ENCODE results near the gene TTN.

Gene TTN

DNA sequence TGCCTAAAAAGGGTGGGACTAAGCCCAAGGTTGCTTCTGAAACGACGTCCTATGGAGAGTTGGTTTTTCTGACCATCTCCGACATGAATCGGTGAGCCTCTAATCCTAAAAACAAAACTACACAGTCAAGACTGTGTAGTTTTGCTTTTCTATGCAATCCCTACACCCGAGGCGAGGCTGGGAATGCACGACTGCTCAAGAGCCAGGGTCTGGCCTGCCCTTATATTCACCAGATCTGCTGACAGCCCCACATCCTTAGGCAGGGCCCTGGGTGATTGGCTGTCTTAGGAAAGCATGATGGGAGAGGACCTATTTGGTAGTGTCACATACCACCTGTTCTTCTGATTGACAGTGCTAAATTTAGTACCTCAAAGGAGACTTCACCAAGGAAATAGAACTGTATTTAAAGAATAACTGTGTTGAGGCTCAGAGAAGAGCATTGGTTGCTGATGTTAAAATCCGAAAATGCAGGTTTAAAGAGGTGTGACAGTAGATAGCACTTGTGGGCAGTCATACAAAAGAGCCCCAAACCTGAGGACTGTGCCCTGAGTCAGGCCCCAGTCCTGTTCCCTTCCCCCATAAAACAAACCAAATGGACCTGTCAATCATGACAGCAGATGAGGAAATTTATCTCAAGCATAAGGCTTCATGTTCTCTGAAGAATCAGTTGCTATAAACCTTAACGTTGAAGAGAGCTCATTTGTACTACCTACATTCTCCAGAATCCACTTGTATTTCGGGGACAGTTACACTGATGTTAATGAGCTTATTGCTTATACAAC lies at the start of gene TTN:
Gene TTN (minus strand): TSS at position 197 of the 782 bp plus-strand sequence. CDS start 2,781 bp downstream, outside the sequence.
- no peaks in the 10 kb centered on the region for H3K4me1 ChIP-seq (ENCODE audit: control insufficient read depth in 1 of 2, insufficient read depth in 2 of 2, low read length in 2 of 2)
- H3K9me3 ChIP-seq (ENCODE audit: control insufficient read depth in 1 of 2, low read length in 2 of 2), result no peaks in the 10 kb centered on the region
- no peaks in the 10 kb centered on the region for H3K27me3 ChIP-seq (ENCODE audit: low read depth, low read length)
- no peak within 1 kb of the TSS for H3K27ac ChIP-seq (ENCODE audit: low read length)
- H3K36me3 ChIP-seq (ENCODE audit: control insufficient read depth in 1 of 2, insufficient read depth in 2 of 2, low read length in 2 of 2), result no peaks in the 10 kb centered on the region
- H3K4me3 ChIP-seq (ENCODE audit: low read depth in 1 of 2, low read length in 2 of 2), result no peak within 1 kb of the TSS

DNA sequence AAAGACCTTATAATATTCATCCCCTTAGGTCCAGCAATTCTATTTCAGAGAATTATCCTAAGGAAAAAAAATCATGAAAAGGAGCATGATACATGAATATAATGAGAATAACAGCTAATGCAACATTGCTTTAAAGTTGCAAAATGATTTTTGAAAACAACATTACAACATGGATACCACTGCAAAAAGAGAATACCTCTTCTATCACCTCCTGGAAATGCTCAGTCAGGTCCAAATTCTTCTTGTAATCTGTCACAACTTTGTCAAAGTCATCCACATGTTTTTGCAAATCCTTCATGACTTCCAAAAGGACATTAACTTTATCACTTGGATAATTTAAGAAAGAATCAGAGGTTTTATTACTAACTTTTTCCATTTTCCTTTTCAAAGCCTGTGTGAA lies 47.9 kb upstream of the TTN start:
- Histone ChIP-seq H3K4me1 (ENCODE audit: control insufficient read depth in 1 of 2, insufficient read depth in 2 of 2, low read length in 2 of 2) (peaks cover 0 to 10% of the 10 kb centered on the region in 2 donors), H3K9me3 (ENCODE audit: control insufficient read depth in 1 of 2, low read length in 2 of 2) (no peaks in the 10 kb centered on the region), H3K4me3 (ENCODE audit: low read depth in 1 of 2, low read length in 2 of 2) (no peak overlapping the region), H3K27me3 (ENCODE audit: low read depth, low read length) (no peaks in the 10 kb centered on the region), H3K36me3 (ENCODE audit: control insufficient read depth in 1 of 2, insufficient read depth in 2 of 2, low read length in 2 of 2) (no peaks in the 10 kb centered on the region), H3K27ac (ENCODE audit: low read length) (no peak overlapping the region)

DNA sequence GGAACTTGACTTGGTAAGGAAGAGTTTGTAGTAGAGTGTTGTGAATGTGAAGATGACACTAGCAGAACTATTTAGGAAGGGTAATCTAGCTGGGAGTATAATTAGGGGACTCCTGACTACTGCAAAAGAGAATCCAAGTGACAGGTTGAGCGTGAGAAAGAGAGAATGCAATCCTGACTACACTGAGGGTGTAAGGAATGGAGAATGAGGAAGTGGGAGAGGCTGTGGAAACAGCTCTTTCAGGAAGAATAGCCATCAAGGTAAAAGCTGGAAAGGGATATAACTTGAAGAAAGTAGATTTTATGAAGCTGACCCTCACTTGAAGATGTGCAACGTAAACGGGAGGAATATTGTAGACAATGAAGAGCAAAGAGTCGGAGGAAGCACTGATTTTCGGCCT lies 41.1 kb upstream of the TTN start:
- Histone ChIP-seq H3K9me3 (ENCODE audit: control insufficient read depth in 1 of 2, low read length in 2 of 2) (no peaks in the 10 kb centered on the region), H3K4me1 (ENCODE audit: control insufficient read depth in 1 of 2, insufficient read depth in 2 of 2, low read length in 2 of 2) (peaks cover 0 to 24% of the 10 kb centered on the region in 2 donors), H3K27ac (ENCODE audit: low read length) (no peak overlapping the region), H3K27me3 (ENCODE audit: low read depth, low read length) (no peaks in the 10 kb centered on the region), H3K4me3 (ENCODE audit: low read depth in 1 of 2, low read length in 2 of 2) (no peak overlapping the region), H3K36me3 (ENCODE audit: control insufficient read depth in 1 of 2, insufficient read depth in 2 of 2, low read length in 2 of 2) (no peaks in the 10 kb centered on the region)

DNA sequence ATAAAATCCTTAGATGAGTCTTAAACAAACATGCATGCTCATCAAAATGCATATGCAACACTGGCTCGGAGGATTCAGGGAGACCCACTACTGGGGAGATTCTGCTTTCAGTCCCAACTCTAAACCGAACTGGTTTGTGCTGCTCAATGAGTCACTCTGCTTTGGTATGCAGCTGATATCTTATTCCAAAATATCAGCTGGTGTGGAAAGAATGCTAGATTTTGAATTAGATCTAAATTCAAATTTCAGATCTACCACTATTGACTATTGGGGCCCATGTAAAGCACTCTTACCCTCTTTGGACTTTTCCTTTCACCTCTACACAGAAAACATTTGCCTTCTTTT lies 39.2 kb upstream of the TTN start:
- Histone ChIP-seq H3K4me1 (ENCODE audit: control insufficient read depth in 1 of 2, insufficient read depth in 2 of 2, low read length in 2 of 2) (peaks cover 0 to 24% of the 10 kb centered on the region in 2 donors), H3K9me3 (ENCODE audit: control insufficient read depth in 1 of 2, low read length in 2 of 2) (no peaks in the 10 kb centered on the region), H3K27ac (ENCODE audit: low read length) (no peak overlapping the region), H3K27me3 (ENCODE audit: low read depth, low read length) (no peaks in the 10 kb centered on the region), H3K36me3 (ENCODE audit: control insufficient read depth in 1 of 2, insufficient read depth in 2 of 2, low read length in 2 of 2) (no peaks in the 10 kb centered on the region), H3K4me3 (ENCODE audit: low read depth in 1 of 2, low read length in 2 of 2) (no peak overlapping the region)

DNA sequence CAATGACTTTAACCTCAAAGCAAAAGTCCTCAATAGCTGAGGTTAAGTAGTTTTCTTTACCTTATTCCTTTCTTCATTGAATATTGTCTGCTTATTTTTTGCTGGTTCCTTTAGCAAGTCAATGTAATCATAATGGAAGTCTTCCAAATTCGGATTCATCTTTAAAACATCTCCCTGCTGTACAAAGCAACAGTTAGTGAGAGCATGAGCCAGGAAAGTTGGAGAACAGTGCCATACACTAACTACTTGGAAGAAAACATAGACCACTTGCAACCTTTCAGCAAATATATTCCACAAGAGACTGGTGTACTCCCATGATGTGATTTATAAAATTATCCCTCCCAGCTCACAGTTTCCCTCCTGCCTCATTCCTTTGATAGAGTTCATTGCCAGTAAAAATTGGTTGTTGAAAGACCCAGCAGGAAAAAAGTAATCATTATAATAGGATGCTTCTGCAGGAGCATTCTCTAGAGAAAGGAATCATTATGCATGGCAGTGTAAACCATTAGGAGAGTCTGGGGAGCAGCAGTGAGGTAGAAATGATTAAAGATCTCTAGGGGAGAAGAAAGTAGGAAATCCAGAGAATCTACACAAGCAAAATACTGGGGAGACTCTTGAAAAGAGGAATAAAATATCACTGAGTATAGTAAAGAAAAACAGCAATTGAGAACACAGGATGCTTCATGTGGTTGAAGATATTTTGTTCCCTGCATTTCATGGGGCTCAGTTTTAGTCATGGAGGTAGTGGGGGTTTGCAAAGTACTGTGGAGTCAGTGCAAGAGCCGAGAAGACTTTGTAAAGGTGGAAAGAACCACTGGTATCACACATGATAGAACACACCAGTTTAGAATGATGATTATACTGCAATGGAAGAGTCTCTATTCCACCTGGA lies 38.6 kb upstream of the TTN start:
- H3K4me1 ChIP-seq (ENCODE audit: control insufficient read depth in 1 of 2, insufficient read depth in 2 of 2, low read length in 2 of 2), result peaks cover 0 to 24% of the 10 kb centered on the region in 2 donors
- H3K36me3 ChIP-seq (ENCODE audit: control insufficient read depth in 1 of 2, insufficient read depth in 2 of 2, low read length in 2 of 2), result no peaks in the 10 kb centered on the region
- H3K4me3 ChIP-seq (ENCODE audit: low read depth in 1 of 2, low read length in 2 of 2), result no peak overlapping the region
- H3K27me3 ChIP-seq (ENCODE audit: low read depth, low read length), result no peaks in the 10 kb centered on the region
- no peaks in the 10 kb centered on the region for H3K9me3 ChIP-seq (ENCODE audit: control insufficient read depth in 1 of 2, low read length in 2 of 2)
- H3K27ac ChIP-seq (ENCODE audit: low read length), result peak overlapping the region; percentile 47

DNA sequence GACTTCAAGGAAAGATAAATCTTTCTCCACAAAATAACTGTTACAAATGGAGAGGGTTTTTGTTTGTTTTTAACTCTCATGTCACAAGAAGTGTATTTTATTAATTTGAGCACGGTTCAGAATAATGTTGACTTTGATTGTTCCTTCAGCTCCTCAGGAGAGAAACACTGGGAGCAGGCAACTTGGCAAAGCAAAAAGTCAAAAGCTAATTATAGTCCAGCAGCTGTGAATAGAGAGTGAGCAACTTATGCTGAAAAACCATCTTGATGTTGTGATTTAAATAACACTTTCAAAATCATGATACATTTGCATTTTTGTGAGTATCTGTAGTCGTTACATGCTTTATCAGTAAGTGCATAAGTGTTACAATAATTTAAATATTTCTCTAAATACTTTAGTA lies 37.5 kb upstream of the TTN start:
- Histone ChIP-seq H3K36me3 (ENCODE audit: control insufficient read depth in 1 of 2, insufficient read depth in 2 of 2, low read length in 2 of 2) (no peaks in the 10 kb centered on the region), H3K27me3 (ENCODE audit: low read depth, low read length) (no peaks in the 10 kb centered on the region), H3K4me1 (ENCODE audit: control insufficient read depth in 1 of 2, insufficient read depth in 2 of 2, low read length in 2 of 2) (peaks cover 0 to 24% of the 10 kb centered on the region in 2 donors), H3K27ac (ENCODE audit: low read length) (no peak overlapping the region), H3K9me3 (ENCODE audit: control insufficient read depth in 1 of 2, low read length in 2 of 2) (no peaks in the 10 kb centered on the region), H3K4me3 (ENCODE audit: low read depth in 1 of 2, low read length in 2 of 2) (no peak overlapping the region)

DNA sequence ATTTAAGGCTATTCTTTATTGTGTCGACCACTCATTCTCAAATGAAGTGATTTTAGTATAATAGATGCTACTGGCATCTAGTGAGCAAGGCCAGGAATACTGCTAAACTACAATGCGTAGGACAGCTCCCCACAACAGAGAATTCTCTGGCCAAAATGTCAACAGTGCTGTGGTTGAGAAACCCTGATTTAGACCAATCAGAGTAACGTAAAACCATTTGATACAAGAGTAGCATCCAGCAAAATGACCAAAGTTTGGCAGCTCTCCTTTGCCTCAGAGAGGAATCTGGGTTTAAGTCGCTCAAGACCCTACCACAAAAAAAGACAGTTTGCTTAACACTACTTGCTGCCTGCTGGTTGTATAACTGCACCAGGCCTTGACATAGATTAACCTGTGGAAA lies 37.0 kb upstream of the TTN start:
- peaks cover 0 to 24% of the 10 kb centered on the region in 2 donors for H3K4me1 ChIP-seq (ENCODE audit: control insufficient read depth in 1 of 2, insufficient read depth in 2 of 2, low read length in 2 of 2)
- no peaks in the 10 kb centered on the region for H3K36me3 ChIP-seq (ENCODE audit: control insufficient read depth in 1 of 2, insufficient read depth in 2 of 2, low read length in 2 of 2)
- H3K27ac ChIP-seq (ENCODE audit: low read length), result no peak overlapping the region
- H3K27me3 ChIP-seq (ENCODE audit: low read depth, low read length), result no peaks in the 10 kb centered on the region
- no peaks in the 10 kb centered on the region for H3K9me3 ChIP-seq (ENCODE audit: control insufficient read depth in 1 of 2, low read length in 2 of 2)
- no peak overlapping the region for H3K4me3 ChIP-seq (ENCODE audit: low read depth in 1 of 2, low read length in 2 of 2)

DNA sequence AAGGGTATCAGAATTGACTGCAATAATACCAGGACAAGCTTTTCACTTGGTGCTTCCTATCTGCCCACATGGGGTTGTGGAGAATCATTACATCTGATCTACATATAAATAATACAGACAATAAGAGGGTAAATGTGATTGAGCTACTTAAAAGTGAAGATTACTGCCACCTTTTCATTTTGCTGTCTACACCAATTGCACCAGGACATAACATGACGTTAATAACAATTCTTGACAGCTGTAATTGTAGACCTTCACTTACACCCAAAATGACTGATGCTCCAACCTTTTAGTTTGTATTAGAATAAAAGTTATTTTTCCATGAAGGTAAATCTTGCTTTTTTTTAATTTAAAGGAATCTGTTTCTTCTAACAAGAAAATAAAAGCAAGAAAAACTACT lies 36.5 kb upstream of the TTN start:
- peaks cover 0 to 24% of the 10 kb centered on the region in 2 donors for H3K4me1 ChIP-seq (ENCODE audit: control insufficient read depth in 1 of 2, insufficient read depth in 2 of 2, low read length in 2 of 2)
- no peaks in the 10 kb centered on the region for H3K9me3 ChIP-seq (ENCODE audit: control insufficient read depth in 1 of 2, low read length in 2 of 2)
- no peaks in the 10 kb centered on the region for H3K36me3 ChIP-seq (ENCODE audit: control insufficient read depth in 1 of 2, insufficient read depth in 2 of 2, low read length in 2 of 2)
- no peak overlapping the region for H3K27ac ChIP-seq (ENCODE audit: low read length)
- H3K27me3 ChIP-seq (ENCODE audit: low read depth, low read length), result no peaks in the 10 kb centered on the region
- no peak overlapping the region for H3K4me3 ChIP-seq (ENCODE audit: low read depth in 1 of 2, low read length in 2 of 2)

DNA sequence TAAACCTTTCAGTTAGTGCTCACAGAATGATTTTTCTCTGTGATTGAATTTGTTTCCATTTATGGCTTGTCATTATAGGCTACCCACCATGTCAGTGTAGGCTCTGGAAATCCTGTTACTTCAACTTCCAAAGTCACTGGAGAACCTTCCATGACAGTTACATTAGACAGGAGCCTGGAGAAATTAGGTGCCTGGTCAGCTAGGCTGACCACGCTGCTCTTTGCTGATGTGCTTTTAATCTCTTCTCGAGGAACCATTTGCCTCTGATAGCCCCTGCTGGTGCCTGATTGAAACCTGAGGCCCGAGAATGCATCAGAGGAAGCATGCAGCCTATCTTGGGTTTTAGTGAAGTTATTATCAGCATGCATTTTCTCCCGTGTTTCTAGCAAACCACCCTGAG lies 29.6 kb upstream of the TTN start:
- Histone ChIP-seq H3K27ac (ENCODE audit: low read length) (no peak overlapping the region), H3K9me3 (ENCODE audit: control insufficient read depth in 1 of 2, low read length in 2 of 2) (no peaks in the 10 kb centered on the region), H3K36me3 (ENCODE audit: control insufficient read depth in 1 of 2, insufficient read depth in 2 of 2, low read length in 2 of 2) (no peaks in the 10 kb centered on the region), H3K4me3 (ENCODE audit: low read depth in 1 of 2, low read length in 2 of 2) (no peak overlapping the region), H3K4me1 (ENCODE audit: control insufficient read depth in 1 of 2, insufficient read depth in 2 of 2, low read length in 2 of 2) (no peaks in the 10 kb centered on the region), H3K27me3 (ENCODE audit: low read depth, low read length) (no peaks in the 10 kb centered on the region)

DNA sequence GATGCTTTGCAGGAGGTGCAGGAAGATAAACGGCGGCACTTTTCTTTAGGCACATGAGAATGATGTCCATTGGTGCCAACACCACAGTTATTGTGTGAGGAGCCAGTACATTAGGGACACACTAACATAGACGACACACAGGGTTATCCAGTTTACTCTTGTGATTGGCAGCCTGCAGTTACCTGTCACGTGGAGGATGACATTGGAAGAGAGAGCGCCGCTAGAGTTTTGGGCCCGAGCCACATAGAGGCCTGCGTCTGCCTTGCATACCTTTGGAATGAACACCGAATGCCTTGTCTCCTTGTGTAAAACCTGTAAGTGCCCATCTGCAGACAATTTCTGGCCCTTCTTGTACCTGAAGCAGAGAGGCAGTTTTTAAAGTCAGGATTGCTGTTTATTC lies 26.9 kb upstream of the TTN start:
- Histone ChIP-seq H3K27me3 (ENCODE audit: low read depth, low read length) (no peaks in the 10 kb centered on the region), H3K9me3 (ENCODE audit: control insufficient read depth in 1 of 2, low read length in 2 of 2) (no peaks in the 10 kb centered on the region), H3K36me3 (ENCODE audit: control insufficient read depth in 1 of 2, insufficient read depth in 2 of 2, low read length in 2 of 2) (no peaks in the 10 kb centered on the region), H3K4me3 (ENCODE audit: low read depth in 1 of 2, low read length in 2 of 2) (no peak overlapping the region), H3K27ac (ENCODE audit: low read length) (no peak overlapping the region), H3K4me1 (ENCODE audit: control insufficient read depth in 1 of 2, insufficient read depth in 2 of 2, low read length in 2 of 2) (no peaks in the 10 kb centered on the region)

DNA sequence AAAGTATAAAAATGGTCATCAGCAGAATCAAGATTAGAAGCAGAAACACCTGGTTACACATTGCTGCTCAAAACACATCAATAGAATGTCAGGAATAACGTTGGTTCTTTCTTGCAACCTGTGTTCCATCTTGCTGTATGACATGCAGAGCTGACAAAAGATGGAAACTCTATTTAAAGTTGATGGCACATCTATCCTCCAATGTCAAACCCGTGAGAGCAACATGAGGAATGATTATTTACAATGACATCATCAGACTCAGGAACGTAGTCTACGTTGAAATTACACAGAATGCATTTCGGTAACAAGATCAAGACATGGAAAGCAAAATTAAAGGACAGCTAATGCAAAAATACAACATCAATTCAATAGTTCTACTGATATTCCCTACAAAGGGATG lies 26.2 kb upstream of the TTN start:
- Histone ChIP-seq H3K27ac (ENCODE audit: low read length) (no peak overlapping the region), H3K27me3 (ENCODE audit: low read depth, low read length) (no peaks in the 10 kb centered on the region), H3K36me3 (ENCODE audit: control insufficient read depth in 1 of 2, insufficient read depth in 2 of 2, low read length in 2 of 2) (no peaks in the 10 kb centered on the region), H3K4me1 (ENCODE audit: control insufficient read depth in 1 of 2, insufficient read depth in 2 of 2, low read length in 2 of 2) (no peaks in the 10 kb centered on the region), H3K9me3 (ENCODE audit: control insufficient read depth in 1 of 2, low read length in 2 of 2) (no peaks in the 10 kb centered on the region), H3K4me3 (ENCODE audit: low read depth in 1 of 2, low read length in 2 of 2) (no peak overlapping the region)

Data from muscle layer of duodenum (tissue), 2 donors.